Ishikawa (cell line): ENCODE results near the gene MTUS2.

Experiments
- CEBPB ChIP-seq: IDR thresholded peaks from 2 replicates; pipeline ENCODE4 v1.6.1; 2012
- CREB1 ChIP-seq: IDR thresholded peaks from 2 replicates; pipeline ENCODE4 v1.6.1; 2012; ENCODE audit warnings: low read depth
- EGR1 ChIP-seq: IDR thresholded peaks from 2 replicates; pipeline ENCODE4 v1.6.1; 2012
- EP300 ChIP-seq: IDR thresholded peaks from 2 replicates; pipeline ENCODE4 v1.6.1; 2012; ENCODE audit warnings: borderline replicate concordance
- FOXM1 ChIP-seq: IDR thresholded peaks from 2 replicates; pipeline ENCODE4 v1.6.1; 2012; ENCODE audit warnings: low read depth, borderline replicate concordance
- NFIC ChIP-seq: IDR thresholded peaks from 2 replicates; pipeline ENCODE4 v1.6.1; 2012
- RAD21 ChIP-seq: IDR thresholded peaks from 2 replicates; pipeline ENCODE4 v1.6.1; 2012; ENCODE audit warnings: low read depth
- TAF1 ChIP-seq: IDR thresholded peaks from 2 replicates; pipeline ENCODE4 v1.6.1; 2012; ENCODE audit warnings: low read depth, mild to moderate bottlenecking
- TCF12 ChIP-seq: IDR thresholded peaks from 2 replicates; pipeline ENCODE4 v1.6.1; 2012; ENCODE audit warnings: low read depth
- TEAD4 ChIP-seq: IDR thresholded peaks from 2 replicates; pipeline ENCODE4 v1.6.1; 2012
- YY1 ChIP-seq: IDR thresholded peaks from 2 replicates; pipeline ENCODE4 v1.6.1; 2012; ENCODE audit warnings: low read depth
- ZBTB7A ChIP-seq: IDR thresholded peaks from 2 replicates; pipeline ENCODE4 v1.6.1; 2012; ENCODE audit warnings: low read depth
- TF ChIP-seq, protein P1 (sequence below): IDR thresholded peaks from 2 replicates; pipeline ENCODE4 v1.6.1; 2012; ENCODE audit warnings: low read depth, mild to moderate bottlenecking
- TF ChIP-seq, protein P2 (sequence below): IDR thresholded peaks from 2 replicates; pipeline ENCODE4 v1.6.1; 2012
- TF ChIP-seq, protein P3 (sequence below): IDR thresholded peaks from 2 replicates; pipeline ENCODE4 v1.6.1; 2012

Gene MTUS2

DNA sequence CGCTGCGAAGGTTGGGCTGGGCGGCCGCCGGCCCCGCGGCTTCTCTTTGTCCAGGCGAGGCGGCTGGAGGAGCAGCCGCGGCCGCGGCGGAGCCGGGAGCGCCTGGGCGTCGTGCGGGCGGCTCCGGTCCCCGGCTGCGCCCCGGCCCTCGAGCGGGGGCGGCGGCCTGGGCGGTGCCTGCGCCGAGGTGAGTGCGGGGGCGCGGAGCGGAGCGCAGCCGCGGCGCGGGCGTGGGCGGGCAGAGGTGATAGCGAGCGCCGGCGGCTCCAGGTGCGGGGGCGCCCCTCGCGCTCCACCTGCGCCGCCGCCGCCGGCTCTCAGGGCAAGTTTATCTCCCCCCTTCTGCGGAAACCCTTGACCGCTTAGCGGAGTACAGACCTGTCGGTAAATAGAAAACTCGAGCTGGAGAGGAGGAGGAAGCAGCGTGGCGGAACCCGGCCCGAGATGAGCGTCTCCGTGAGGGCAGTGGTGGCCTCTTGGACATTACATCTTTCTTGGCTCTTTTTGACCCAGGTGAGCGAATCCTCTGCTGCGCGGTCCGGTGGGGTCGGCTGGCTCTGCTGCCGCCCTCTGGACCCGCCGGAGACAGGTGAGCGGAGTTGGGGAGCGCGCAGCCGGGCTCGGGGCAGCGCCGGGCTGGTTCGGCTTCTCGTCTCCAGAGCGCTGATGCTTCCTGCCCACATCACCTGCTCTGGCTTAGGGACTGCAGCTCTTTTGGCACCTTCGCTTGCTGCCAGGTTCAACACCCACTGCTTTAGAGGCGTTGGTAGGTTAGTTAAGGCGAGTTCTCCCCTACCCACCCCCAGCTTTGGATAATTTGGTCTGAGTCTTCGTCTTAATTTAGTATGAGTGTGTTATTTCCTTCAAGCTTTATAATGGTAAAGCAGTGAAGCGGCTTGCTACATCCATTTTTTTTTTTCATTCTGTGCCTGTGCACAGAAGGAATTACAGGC lies at the start of gene MTUS2:
MTUS2 (plus strand) TSS at position 241 of the 953 bp plus-strand sequence.
- TF ChIP-seq ZBTB7A = no peak
- peak; percentile 85 for TF ChIP-seq EGR1

DNA sequence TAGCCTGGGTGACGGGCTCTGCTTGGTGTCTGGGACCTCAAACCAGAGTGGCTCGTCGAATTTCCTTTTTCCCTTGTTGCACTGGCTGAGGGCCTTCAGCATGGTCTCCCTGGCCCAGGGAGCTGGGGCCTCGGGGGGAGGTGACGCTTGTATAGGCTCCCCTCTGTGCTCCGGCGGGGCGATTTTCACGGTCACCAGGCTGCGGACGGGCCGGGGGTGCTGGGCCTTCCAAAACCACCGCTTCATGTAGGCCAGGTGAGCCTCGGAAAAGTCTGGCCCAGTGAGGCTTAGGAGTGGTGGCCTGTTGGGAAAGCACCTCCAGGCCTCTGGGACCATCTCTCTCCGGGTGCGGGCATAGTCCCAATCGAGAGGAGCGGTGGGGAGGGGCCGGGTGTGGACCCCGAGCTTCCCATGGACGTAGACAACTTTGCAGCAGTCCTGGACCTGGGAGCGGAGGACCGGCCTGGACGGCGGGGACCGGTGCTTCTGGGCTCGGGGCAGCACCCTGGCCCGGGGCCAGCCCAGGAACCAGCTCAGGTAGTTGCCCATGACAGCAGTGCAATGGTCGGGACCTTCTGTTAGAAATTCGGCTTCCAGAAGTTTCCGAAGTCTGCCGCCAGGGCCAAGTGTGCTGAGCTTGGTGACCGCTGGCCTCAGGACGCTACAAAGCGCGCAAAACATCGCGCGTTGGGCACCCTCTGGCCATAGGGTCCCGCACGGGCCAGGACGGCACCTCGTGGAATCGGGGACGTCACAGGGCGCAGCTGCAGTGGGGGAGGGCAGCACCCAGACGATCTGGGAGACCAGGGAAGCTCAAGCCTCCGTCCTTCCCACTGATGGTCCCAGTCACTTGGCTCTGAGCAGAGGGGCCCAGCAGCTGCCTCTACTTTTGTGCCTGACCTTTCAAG lies 41.6 kb upstream of the MTUS2 start:
- TF ChIP-seq, protein P1, sequence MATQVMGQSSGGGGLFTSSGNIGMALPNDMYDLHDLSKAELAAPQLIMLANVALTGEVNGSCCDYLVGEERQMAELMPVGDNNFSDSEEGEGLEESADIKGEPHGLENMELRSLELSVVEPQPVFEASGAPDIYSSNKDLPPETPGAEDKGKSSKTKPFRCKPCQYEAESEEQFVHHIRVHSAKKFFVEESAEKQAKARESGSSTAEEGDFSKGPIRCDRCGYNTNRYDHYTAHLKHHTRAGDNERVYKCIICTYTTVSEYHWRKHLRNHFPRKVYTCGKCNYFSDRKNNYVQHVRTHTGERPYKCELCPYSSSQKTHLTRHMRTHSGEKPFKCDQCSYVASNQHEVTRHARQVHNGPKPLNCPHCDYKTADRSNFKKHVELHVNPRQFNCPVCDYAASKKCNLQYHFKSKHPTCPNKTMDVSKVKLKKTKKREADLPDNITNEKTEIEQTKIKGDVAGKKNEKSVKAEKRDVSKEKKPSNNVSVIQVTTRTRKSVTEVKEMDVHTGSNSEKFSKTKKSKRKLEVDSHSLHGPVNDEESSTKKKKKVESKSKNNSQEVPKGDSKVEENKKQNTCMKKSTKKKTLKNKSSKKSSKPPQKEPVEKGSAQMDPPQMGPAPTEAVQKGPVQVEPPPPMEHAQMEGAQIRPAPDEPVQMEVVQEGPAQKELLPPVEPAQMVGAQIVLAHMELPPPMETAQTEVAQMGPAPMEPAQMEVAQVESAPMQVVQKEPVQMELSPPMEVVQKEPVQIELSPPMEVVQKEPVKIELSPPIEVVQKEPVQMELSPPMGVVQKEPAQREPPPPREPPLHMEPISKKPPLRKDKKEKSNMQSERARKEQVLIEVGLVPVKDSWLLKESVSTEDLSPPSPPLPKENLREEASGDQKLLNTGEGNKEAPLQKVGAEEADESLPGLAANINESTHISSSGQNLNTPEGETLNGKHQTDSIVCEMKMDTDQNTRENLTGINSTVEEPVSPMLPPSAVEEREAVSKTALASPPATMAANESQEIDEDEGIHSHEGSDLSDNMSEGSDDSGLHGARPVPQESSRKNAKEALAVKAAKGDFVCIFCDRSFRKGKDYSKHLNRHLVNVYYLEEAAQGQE = no peak
- TF ChIP-seq YY1 (no peak), TCF12 (no peak), EGR1 (no peak), ZBTB7A (no peak), NFIC (no peak), CREB1 (no peak)
- TF ChIP-seq, protein P2, sequence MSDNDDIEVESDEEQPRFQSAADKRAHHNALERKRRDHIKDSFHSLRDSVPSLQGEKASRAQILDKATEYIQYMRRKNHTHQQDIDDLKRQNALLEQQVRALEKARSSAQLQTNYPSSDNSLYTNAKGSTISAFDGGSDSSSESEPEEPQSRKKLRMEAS = no peak
- TF ChIP-seq, protein P3, sequence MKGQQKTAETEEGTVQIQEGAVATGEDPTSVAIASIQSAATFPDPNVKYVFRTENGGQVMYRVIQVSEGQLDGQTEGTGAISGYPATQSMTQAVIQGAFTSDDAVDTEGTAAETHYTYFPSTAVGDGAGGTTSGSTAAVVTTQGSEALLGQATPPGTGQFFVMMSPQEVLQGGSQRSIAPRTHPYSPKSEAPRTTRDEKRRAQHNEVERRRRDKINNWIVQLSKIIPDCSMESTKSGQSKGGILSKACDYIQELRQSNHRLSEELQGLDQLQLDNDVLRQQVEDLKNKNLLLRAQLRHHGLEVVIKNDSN = no peak

DNA sequence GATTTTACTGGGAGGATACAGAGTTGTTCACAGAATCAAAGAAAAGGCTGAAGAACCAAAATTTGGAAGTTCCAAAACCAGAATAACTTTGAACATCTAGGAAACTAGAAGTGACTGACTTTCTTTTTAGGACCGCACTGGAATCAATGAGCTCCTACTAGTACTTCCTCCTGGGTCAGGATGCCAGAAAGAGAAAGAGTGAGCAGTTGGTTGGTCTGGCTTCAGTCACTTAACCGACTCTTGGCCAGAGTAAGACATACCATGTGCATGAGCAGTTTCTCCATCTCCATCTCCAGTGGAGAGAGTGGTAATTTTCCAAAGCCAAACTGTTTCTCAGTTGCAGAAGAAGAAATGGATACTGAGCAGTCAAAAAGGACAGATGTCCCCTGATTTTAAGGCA lies 27.1 kb upstream of the MTUS2 start:
- TF ChIP-seq TAF1 (no peak), EP300 (no peak), CREB1 (no peak), FOXM1 (no peak), EGR1 (no peak), ZBTB7A (no peak), TCF12 (no peak), YY1 (no peak), NFIC (no peak), RAD21 (no peak), CEBPB (no peak), TEAD4 (no peak)
- TF ChIP-seq, protein P1 = no peak
- TF ChIP-seq, protein P2 = no peak
- TF ChIP-seq, protein P3 = no peak

DNA sequence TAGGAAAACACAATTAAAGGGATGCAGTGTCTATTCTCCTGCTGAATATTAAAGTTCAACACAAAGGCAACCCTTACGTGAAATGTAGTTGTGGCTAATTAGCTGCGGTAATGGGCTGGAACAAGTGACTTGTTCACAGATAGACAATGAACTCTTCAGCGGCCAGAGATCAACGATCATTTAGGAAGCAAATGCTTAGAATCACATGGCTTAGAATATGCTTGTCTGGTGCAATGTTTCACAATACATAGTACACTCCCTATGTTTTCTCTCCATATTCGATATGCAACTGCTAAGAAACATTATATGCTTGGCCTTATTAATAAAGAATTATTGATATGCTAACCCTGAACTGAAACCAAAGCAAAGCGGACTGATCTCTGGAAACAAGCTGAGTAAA lies 25.7 kb upstream of the MTUS2 start:
- TF ChIP-seq FOXM1 = no peak
- no peak for TF ChIP-seq NFIC

DNA sequence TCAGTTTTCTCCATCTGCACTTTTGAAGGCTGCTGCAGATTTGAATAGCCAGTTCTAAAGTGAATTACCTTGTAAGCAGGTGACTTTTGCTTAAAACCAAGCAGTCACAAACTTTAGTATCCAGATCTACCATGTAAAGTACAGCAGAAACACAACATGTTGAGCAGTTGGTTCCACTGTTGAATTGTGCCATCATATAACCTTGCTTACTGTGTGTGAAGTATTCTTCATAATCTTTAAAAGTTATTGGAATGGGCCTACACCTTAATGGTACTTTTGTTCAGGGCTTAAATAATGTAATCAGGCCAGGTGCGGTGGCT lies 23.2 kb upstream of the MTUS2 start:
- TF ChIP-seq, protein P2 = no peak
- TF ChIP-seq FOXM1 = no peak
- TF ChIP-seq CREB1 = no peak
- TF ChIP-seq YY1 = no peak
- no peak for TF ChIP-seq TCF12
- no peak for TF ChIP-seq EP300
- TF ChIP-seq RAD21 = no peak
- no peak for TF ChIP-seq CEBPB
- TF ChIP-seq NFIC = no peak
- no peak for TF ChIP-seq EGR1
- no peak for TF ChIP-seq ZBTB7A
- TF ChIP-seq, protein P1 = no peak
- TF ChIP-seq TEAD4 = no peak
- TF ChIP-seq, protein P3 = no peak
- TF ChIP-seq TAF1 = no peak
